Measurements from ENCODE around the gene MVB12B. TPM values are rescaled to one million over a fixed set of nuclear protein-coding genes. Genes with fewer than 3 reads are reported as not detected.

The MVB12B gene
- total and polyA plus RNA-seq, 2 of the 13 experiments (the other 11 are each of a cell fraction or from before 2014, with no cell fraction given): 12.1 to 30.1 TPM

- TF ChIP-seq ZNF652 (CRISPR knock-in tag; IDR thresholded peaks at IDR 0.05; ENCODE audit: borderline replicate concordance, low read depth) (no peak), ZNF891 (CRISPR knock-in tag; IDR thresholded peaks at IDR 0.05) (no peak), ZZZ3 (CRISPR knock-in tag; IDR thresholded peaks at IDR 0.05; ENCODE audit: borderline replicate concordance) (no peak), HNF1A (IDR thresholded peaks at IDR 0.05; ENCODE audit: low read depth) (no peak), HNF1A (CRISPR knock-in tag; IDR thresholded peaks at IDR 0.05; ENCODE audit: borderline replicate concordance) (no peak), ZSCAN21 (CRISPR knock-in tag; IDR thresholded peaks at IDR 0.05; ENCODE audit: borderline replicate concordance) (no peak), SP2 (CRISPR knock-in tag; IDR thresholded peaks at IDR 0.05) (no peak), STAG1 (CRISPR knock-in tag; IDR thresholded peaks at IDR 0.05) (no peak), ZFY (CRISPR knock-in tag; IDR thresholded peaks at IDR 0.05) (peak; percentile 77), ZFP91 (CRISPR knock-in tag; IDR thresholded peaks at IDR 0.05; ENCODE audit: borderline replicate concordance) (no peak), MYC (CRISPR knock-in tag; IDR thresholded peaks at IDR 0.05; ENCODE audit: borderline replicate concordance) (no peak), PLRG1 (conservative IDR thresholded peaks at IDR 0.05) (no peak), SYNCRIP (IDR thresholded peaks at IDR 0.05; ENCODE audit: insufficient read depth, low read depth, low read length) (no peak), LCORL (IDR thresholded peaks at IDR 0.05) (no peak), LCORL (CRISPR knock-in tag; IDR thresholded peaks at IDR 0.05) (no peak), SRSF9 (IDR thresholded peaks at IDR 0.05; ENCODE audit: borderline replicate concordance, insufficient read depth, low read depth, low read length, poor library complexity, severe bottlenecking) (no peak), ZBTB3 (CRISPR knock-in tag; IDR thresholded peaks at IDR 0.05; ENCODE audit: borderline replicate concordance, low read depth) (no peak), NFATC3 (CRISPR knock-in tag; IDR thresholded peaks at IDR 0.05) (no peak), ZNF672 (CRISPR knock-in tag; IDR thresholded peaks at IDR 0.05) (no peak), DMAP1 (CRISPR knock-in tag; IDR thresholded peaks at IDR 0.05) (no peak), KDM2A (CRISPR knock-in tag; IDR thresholded peaks at IDR 0.05; ENCODE audit: borderline replicate concordance, low read depth) (no peak), SOX6 (IDR thresholded peaks at IDR 0.05) (no peak), SOX6 (CRISPR knock-in tag; IDR thresholded peaks at IDR 0.05) (no peak), NFRKB (IDR thresholded peaks at IDR 0.05) (no peak)
- TF ChIP-seq, protein P1, sequence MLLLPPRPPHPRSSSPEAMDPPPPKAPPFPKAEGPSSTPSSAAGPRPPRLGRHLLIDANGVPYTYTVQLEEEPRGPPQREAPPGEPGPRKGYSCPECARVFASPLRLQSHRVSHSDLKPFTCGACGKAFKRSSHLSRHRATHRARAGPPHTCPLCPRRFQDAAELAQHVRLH (CRISPR knock-in tag; IDR thresholded peaks at IDR 0.05; ENCODE audit: borderline replicate concordance, low read depth): no peak
- TF ChIP-seq, protein P2, sequence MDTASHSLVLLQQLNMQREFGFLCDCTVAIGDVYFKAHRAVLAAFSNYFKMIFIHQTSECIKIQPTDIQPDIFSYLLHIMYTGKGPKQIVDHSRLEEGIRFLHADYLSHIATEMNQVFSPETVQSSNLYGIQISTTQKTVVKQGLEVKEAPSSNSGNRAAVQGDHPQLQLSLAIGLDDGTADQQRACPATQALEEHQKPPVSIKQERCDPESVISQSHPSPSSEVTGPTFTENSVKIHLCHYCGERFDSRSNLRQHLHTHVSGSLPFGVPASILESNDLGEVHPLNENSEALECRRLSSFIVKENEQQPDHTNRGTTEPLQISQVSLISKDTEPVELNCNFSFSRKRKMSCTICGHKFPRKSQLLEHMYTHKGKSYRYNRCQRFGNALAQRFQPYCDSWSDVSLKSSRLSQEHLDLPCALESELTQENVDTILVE (CRISPR knock-in tag; IDR thresholded peaks at IDR 0.05): no peak
These were observed at the start of gene MVB12B (continued) for GRCh38 chr9:126326228-126327005.
